ENCODE data around the gene ASB8. TPM values are rescaled to one million over a fixed set of nuclear protein-coding genes. Genes with fewer than 3 reads are reported as not detected.
"Not testable (repeated sequence)": the region's sequence is repeated elsewhere in the genome, so short reads cannot be mapped to it uniquely, and the experiment has no call there.

ASB8 gene
- total RNA-seq, 4 donors from 2014 or later = 32.1 to 40.9 (median 36.2) TPM

DNA sequence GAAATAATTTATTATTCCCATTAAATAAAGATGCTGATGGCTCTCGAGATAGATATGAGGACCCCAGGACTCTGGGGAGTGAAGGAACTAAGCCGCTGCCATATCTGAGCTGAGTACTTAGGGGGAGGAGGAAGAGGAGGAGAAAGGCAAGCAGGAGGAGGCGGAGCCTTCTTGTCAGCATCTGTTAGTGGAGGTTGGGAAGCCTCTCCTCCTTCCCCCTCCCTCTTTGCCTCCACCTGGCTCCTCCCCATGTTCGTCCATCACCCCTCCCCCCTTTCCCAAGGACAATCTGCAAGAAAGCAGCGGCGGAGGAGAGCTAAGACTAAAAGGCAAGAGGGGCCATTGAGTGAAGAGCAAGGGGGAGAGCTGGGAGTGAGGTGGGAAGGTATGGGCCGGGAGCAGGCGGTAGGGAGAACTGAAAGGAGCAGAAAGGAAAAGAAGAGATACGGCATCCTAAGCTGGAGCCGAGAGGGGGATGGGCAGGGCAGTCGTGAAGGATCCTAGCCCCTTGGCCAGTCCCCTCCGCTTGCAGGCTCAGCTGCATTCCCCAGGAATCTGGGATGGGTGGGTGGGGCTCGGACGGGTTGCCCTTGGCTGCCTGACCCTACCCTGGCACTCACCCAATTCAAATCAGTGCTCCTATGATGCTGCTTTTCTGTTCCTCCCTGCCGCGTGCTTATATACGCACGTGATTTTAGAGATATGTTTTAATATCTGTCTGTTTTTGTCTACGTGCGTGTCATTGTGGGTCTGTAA, 38.1 kb downstream of the ASB8 start, which contains the start of gene PFKM:
Gene PFKM, plus strand, starts transcription at position 287 of the 756 bp plus-strand sequence. CDS start 3,411 bp downstream, outside the sequence.
- Histone ChIP-seq H3K27ac (replicated peaks in 1 of 4) (peak within 1 kb of the TSS; percentile 74 to 77 (median 76)), H3K36me3 (peaks cover 0 to 18% (median 6%) of the 10 kb centered on the region in 4 donors), H3K27me3 (no peaks in the 10 kb centered on the region), H3K4me1 (peaks cover 10 to 35% (median 27%) of the 10 kb centered on the region in 4 donors), H3K9me3 (no peaks in the 10 kb centered on the region), H3K4me3 (peak within 1 kb of the TSS; percentile 59 to 84 (median 76))
- TF ChIP-seq CTCF (IDR thresholded peaks at IDR 0.05) = no peak
- peak; percentile 64 to 68 for TF ChIP-seq POLR2AphosphoS5 (IDR thresholded peaks at IDR 0.05)
- intact Hi-C loops (cut with DNase I) = loop anchor here (1.0 kb wide), 1 partner anchor 13 kb away; the partner anchor contains the start of gene SENP1
- WGBS = under 1% methylated on average over 20 of the region's 20 CpGs
- no peak for DNase-seq (ENCODE audit: extremely low spot score)

DNA sequence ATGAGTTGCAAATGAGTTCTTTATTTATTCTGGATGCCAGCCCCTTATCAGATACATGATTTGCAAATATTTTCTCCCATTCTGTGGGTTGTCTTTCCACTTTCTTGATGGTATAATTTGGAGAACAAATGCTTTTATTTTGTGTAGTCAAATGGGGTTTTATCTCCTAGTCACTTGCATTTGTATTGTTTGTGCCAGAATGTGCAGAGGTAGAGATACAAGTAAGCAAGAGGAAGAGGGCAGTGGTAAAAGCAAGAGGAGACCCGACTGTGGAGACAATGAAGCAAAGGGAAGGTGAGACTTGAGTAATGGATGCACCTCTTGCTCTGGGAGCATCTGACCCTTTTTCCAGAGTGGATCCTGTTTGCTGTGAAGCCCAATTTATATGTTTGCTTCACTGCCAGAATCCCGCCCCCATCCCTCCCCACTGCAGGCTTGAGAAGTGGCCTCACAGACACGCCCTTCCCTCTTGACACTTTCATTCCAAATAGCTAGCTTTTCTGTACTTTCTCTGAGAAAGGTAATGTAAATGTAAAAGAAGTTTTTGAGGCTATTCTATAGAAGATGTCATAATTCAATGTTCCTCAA, 38.9 kb downstream of the ASB8 start:
- Histone ChIP-seq H3K9me3 (no peaks in the 10 kb centered on the region), H3K4me1 (peaks cover 10 to 35% (median 27%) of the 10 kb centered on the region in 4 donors), H3K36me3 (peaks cover 0 to 9% (median 4%) of the 10 kb centered on the region in 4 donors), H3K4me3 (peak overlapping the region; percentile 59 to 84 (median 76)), H3K27ac (replicated peaks in 1 of 4) (peak overlapping the region; percentile 74 to 77 (median 76)), H3K27me3 (no peaks in the 10 kb centered on the region)
- intact Hi-C loops (cut with DNase I) = no loop called here
- WGBS = 41% methylated on average over 3 of the region's 3 CpGs
- TF ChIP-seq POLR2A (IDR thresholded peaks at IDR 0.05; ENCODE audit: low read depth) = no peak
- TF ChIP-seq POLR2AphosphoS5 (IDR thresholded peaks at IDR 0.05) = no peak
- TF ChIP-seq CTCF (IDR thresholded peaks at IDR 0.05) = no peak
- TF ChIP-seq EP300 (IDR thresholded peaks at IDR 0.05) = no peak
- no peak for DNase-seq (ENCODE audit: extremely low spot score)

GRCh38 chr12:48115957-48116356, 41.4 kb downstream of the ASB8 start:
- 92% methylated on average over 1 of the region's 1 CpG for WGBS
- peak; percentile 37 for DNase-seq (ENCODE audit: extremely low spot score)
- Histone ChIP-seq H3K4me1 (peaks cover 9 to 22% (median 21%) of the 10 kb centered on the region in 4 donors), H3K27me3 (no peaks in the 10 kb centered on the region), H3K4me3 (no peak overlapping the region), H3K36me3 (no peaks in the 10 kb centered on the region), H3K27ac (replicated peaks in 1 of 4) (no peak overlapping the region), H3K9me3 (no peaks in the 10 kb centered on the region)
- intact Hi-C loops (cut with DNase I) = no loop called here
- TF ChIP-seq EP300 (IDR thresholded peaks at IDR 0.05) = no peak
- TF ChIP-seq POLR2A (IDR thresholded peaks at IDR 0.05; ENCODE audit: low read depth) = no peak
- no peak for TF ChIP-seq POLR2AphosphoS5 (IDR thresholded peaks at IDR 0.05)
- TF ChIP-seq CTCF (IDR thresholded peaks at IDR 0.05) = no peak

DNA sequence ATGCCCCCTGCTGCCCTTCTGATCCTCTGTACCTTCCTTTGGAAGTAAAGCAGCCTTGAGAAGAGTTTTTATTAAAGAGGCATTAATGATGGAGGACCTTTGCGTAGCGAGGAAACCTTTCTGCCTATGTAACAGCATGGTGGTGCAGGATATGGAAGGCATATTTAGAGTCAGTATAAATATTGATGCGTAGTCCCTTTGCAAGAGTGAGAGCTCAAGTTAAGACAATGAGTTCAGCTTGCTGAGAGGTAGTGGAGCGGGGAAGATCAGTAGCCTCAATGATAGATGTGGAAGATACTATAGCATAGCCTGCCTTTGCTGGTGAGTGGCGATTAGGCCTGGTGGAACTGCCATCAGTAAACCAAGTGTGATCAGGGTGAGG, 46.0 kb downstream of the ASB8 start:
- DNase-seq (ENCODE audit: extremely low spot score); H3K27me3 ChIP-seq; H3K9me3 ChIP-seq; H3K4me3 ChIP-seq; H3K36me3 ChIP-seq; H3K4me1 ChIP-seq; H3K27ac ChIP-seq (replicated peaks in 1 of 4); intact Hi-C loops (cut with DNase I): not testable (repeated sequence)
- WGBS = 95% methylated on average over 5 of the region's 5 CpGs

DNA sequence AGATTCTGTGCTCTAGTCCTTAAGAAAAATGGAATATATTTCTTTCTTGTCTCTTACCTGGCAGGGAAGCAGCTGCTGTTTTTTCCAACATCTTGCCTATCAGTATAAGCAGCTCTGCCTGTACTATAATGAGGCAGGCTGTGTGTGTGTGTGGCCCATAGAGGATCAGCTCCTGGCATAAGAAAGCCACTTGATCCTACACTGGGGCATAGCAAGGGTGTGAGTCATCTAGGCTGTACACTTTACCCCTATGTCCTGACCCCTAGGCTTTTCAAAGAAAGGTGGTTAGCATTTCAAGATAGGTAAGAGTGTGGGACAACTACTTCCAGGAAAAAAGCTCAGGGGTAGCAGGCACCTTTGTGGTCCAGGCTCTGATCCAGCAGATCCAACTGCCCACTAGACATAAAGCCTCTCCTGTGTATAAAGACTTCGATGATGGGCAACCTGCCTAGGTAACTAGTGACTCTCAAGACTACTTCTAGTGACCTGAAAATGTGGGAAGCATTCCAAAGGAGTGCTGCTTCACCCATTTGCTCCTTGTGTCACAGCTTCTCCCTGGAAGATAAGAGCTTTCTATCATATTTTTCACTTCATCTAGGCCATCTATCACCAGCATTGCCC, 46.5 kb downstream of the ASB8 start:
- no peaks in the 10 kb centered on the region for H3K36me3 ChIP-seq
- no peak for DNase-seq (ENCODE audit: extremely low spot score)
- H3K27ac ChIP-seq (replicated peaks in 1 of 4) = no peak overlapping the region
- H3K4me3 ChIP-seq = no peak overlapping the region
- intact Hi-C loops (cut with DNase I) = no loop called here
- no peaks in the 10 kb centered on the region for H3K27me3 ChIP-seq
- WGBS = 89% methylated on average over 1 of the region's 1 CpG
- no peaks in the 10 kb centered on the region for H3K9me3 ChIP-seq
- H3K4me1 ChIP-seq = peaks cover 8 to 9% (median 8%) of the 10 kb centered on the region in 4 donors
- TF ChIP-seq POLR2A (IDR thresholded peaks at IDR 0.05; ENCODE audit: low read depth) (no peak), CTCF (IDR thresholded peaks at IDR 0.05) (no peak), POLR2AphosphoS5 (IDR thresholded peaks at IDR 0.05) (no peak), EP300 (IDR thresholded peaks at IDR 0.05) (no peak)

Data from esophagus muscularis mucosa (tissue), 4 donors.